Nephron (organoid): ENCODE measurements around the gene POP7.

Experiments used
- H3K27ac Mint-ChIP-seq, 3 experiments: 2 replicates each; pipeline ENCODE4 v1.8.0; 2020; ENCODE audit warnings: mixed read lengths in 3 of 3, mild to moderate bottlenecking in 2 of 3, moderate library complexity in 1 of 3
- H3K27me3 Mint-ChIP-seq: 2 replicates; pipeline ENCODE4 v1.8.0; 2021; ENCODE audit warnings: low read depth, mild to moderate bottlenecking, moderate library complexity, mixed read lengths
- H3K36me3 Mint-ChIP-seq: 2 replicates; pipeline ENCODE4 v1.8.0; 2020; ENCODE audit warnings: low read depth, mixed read lengths
- H3K4me1 Mint-ChIP-seq: 2 replicates; pipeline ENCODE4 v1.8.0; 2020; ENCODE audit warnings: mixed read lengths
- H3K4me3 Mint-ChIP-seq, 3 experiments: 2 replicates each; pipeline ENCODE4 v1.8.0; 2020; ENCODE audit warnings: mild to moderate bottlenecking in 3 of 3, mixed read lengths in 3 of 3, moderate library complexity in 2 of 3
- H3K9me3 Mint-ChIP-seq: 2 replicates; pipeline ENCODE4 v1.8.0; 2020; ENCODE audit warnings: mixed read lengths
- TF ChIP-seq, protein P1 (sequence below), 3 experiments: fragments of 200-600 bp; sonication (generic); IDR thresholded peaks; one replicate each; pipeline ENCODE4 v1.5.0; 2021; ENCODE audit warnings: antibody characterized with exemption in 3 of 3; ENCODE audit not compliant: unreplicated experiment in 3 of 3

Gene POP7

DNA sequence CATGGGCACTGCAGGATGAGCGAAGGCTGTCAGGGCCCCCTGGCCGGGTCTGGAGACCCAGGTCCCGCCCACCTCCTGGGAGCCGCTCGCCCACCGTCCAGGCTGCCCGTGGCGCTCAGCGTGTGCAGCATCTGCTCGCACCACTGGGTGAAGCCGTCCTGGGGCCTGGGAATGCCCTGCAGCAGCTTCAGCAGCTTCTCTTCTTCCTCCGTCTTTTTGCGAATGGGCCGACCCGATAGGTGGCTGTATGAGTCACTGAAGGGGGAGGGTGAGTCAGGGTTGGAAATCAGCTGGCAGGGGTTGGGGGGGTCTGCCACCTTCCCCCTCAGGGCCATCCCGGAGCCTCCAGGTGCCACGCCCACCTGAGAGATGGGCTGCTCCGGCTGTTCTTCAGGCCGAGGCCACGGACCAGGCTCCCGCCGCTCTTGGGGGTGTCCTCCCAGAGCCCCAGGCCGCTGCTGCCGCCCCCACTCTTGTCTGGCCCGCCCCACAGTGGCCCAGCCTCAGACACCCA lies 23.6 kb upstream of the POP7 start:
- H3K9me3 Mint-ChIP-seq = no peaks in the 10 kb centered on the region
- peaks cover 43% of the 10 kb centered on the region for H3K36me3 Mint-ChIP-seq
- H3K27ac Mint-ChIP-seq = no peak overlapping the region
- no peak overlapping the region for H3K4me3 Mint-ChIP-seq
- TF ChIP-seq, protein P1, sequence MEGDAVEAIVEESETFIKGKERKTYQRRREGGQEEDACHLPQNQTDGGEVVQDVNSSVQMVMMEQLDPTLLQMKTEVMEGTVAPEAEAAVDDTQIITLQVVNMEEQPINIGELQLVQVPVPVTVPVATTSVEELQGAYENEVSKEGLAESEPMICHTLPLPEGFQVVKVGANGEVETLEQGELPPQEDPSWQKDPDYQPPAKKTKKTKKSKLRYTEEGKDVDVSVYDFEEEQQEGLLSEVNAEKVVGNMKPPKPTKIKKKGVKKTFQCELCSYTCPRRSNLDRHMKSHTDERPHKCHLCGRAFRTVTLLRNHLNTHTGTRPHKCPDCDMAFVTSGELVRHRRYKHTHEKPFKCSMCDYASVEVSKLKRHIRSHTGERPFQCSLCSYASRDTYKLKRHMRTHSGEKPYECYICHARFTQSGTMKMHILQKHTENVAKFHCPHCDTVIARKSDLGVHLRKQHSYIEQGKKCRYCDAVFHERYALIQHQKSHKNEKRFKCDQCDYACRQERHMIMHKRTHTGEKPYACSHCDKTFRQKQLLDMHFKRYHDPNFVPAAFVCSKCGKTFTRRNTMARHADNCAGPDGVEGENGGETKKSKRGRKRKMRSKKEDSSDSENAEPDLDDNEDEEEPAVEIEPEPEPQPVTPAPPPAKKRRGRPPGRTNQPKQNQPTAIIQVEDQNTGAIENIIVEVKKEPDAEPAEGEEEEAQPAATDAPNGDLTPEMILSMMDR (IDR thresholded peaks at IDR 0.05; ENCODE audit: unreplicated experiment in 3 of 3) = no peak
- peaks cover 5% of the 10 kb centered on the region for H3K4me1 Mint-ChIP-seq
- no peaks in the 10 kb centered on the region for H3K27me3 Mint-ChIP-seq

DNA sequence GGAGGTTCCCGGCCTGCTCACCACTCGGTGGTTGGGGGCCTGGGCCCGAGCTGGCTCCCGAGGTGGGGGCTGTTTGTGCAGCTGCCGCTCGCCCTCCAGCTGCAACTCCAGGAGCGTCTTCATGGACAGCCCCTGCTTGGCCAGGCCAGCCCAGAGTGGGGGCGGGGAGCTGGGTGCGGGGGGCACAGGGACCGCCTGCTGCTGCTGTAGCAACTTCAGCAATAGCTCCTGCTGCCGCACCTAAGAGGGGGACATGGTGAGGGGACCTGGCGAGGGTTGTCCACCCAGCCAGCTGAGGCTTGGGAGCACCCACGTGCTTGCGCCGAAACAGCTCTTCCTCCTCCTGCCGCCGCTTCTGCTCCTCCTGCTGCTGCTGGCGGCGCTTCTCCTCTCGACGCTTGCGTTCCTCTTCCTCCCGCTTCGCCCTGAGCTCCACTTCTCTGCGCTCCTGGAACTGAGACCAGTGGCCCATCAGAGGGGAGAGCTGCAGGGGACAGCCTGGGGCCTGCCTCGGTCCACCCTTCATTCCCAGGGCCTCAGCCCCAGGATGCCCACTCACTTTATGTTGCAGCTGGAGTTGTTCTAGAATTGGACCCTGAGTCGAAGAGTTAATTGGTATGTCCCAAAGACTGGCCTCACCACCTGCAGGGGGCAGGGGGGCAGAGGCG lies 22.8 kb upstream of the POP7 start:
- Mint-ChIP-seq H3K36me3 (peaks cover 39% of the 10 kb centered on the region), H3K9me3 (no peaks in the 10 kb centered on the region), H3K27ac (no peak overlapping the region), H3K4me1 (peaks cover 5% of the 10 kb centered on the region), H3K4me3 (no peak overlapping the region), H3K27me3 (no peaks in the 10 kb centered on the region)
- TF ChIP-seq, protein P1 (IDR thresholded peaks at IDR 0.05; ENCODE audit: unreplicated experiment in 3 of 3) = no peak

DNA sequence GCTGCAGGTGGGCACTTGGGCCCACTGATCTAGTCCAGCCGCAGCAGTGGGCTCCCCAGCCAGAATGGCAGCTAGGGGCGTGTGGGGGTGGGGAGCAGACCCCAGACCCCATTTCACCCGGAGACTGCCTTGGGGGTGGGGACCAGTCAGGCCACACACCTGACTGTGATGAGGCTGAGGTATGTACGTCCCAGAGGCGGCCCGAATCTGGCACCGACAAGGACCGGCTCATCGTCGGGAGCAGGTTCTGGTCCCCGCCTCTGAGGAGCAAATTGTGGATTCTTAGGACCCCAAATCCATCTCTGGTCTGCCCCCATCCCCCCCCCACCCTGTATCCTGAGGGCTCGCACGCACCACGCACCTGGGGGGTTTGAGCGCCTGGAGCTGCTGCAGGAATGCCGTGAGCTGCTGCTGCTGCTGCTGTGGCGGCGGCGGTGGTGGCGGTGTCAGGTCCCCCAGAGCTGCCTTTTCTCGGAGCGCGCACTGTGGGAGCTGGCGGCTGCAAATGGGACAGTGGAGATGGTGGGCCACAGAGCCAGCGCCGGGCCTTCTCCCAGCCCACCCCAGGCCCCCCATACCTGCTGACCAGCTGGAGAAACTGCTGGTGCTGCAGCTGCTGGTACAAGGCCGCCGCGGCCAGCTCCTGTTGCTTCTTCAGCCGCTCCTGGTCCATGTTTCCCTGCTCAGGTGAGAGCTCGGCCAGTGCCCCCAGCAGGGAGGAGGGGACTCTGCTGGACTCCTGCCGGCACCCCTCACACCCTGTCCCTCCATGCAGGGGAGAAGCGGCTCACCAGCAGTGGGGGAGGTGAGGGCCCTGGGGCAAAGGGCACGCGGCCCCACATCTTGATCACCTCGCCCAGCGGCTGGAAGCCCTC lies 22.0 kb upstream of the POP7 start:
- Mint-ChIP-seq H3K27me3 (no peaks in the 10 kb centered on the region), H3K4me1 (peaks cover 9% of the 10 kb centered on the region), H3K27ac (no peak overlapping the region), H3K36me3 (peaks cover 40% of the 10 kb centered on the region), H3K4me3 (no peak overlapping the region), H3K9me3 (no peaks in the 10 kb centered on the region)
- TF ChIP-seq, protein P1 (IDR thresholded peaks at IDR 0.05; ENCODE audit: unreplicated experiment in 3 of 3) = no peak

DNA sequence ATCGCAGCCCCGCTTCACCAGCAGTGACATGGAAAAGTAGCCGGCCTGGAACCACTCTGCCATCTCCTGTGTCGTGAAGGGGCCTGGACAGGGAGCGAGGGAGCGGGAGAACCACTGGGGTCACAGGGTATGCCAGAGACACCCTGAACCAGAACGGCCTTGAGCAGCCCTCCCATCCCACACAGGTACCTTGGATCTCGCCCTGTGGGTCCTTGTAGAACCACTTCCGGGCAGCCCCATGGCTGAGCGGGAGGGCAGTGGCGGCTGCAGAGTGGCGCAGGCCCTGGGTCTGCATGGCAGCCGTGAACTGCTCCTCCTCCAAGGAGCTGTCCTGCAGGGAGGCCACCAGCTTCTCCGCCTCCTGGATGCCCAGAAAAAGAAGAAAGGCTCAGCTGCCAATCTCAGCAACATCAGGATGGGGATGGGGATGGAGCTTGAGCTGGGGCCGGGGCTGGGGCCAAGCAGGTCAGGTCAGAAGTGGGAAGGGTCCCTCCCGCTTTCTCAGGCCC lies 21.3 kb upstream of the POP7 start:
- TF ChIP-seq, protein P1 (IDR thresholded peaks at IDR 0.05; ENCODE audit: unreplicated experiment in 3 of 3) = no peak
- H3K4me3 Mint-ChIP-seq = no peak overlapping the region
- H3K9me3 Mint-ChIP-seq = no peaks in the 10 kb centered on the region
- H3K4me1 Mint-ChIP-seq = peaks cover 13% of the 10 kb centered on the region
- peaks cover 39% of the 10 kb centered on the region for H3K36me3 Mint-ChIP-seq
- no peak overlapping the region for H3K27ac Mint-ChIP-seq
- H3K27me3 Mint-ChIP-seq = no peaks in the 10 kb centered on the region

DNA sequence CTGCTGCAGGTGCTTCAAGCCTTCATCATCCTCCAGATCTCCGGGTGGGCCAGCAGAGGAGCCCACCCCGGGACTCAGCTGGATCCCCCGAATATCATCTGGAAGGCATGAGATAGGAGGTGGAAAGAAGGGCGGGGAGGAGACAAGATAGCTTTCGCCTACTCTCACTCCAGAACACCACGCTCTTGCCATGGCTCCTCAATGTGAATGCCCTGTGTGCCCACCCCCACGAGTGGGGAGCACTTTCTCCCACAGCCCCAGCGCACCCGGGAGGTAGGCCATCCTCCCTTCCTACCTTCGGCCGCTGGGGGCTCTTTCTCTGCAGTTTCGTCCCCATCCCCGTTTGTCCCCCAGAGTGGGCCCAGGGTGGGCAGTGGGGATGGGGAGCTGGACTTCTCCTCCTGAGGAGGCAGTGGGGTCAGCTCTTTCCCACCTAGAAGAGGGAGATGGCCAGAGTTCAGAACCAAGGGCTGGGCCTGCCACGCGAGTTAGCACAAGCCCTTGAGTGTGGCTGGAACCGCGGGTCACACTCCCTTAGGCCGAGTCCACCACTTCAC lies 20.8 kb upstream of the POP7 start:
- no peak overlapping the region for H3K4me3 Mint-ChIP-seq
- TF ChIP-seq, protein P1 (IDR thresholded peaks at IDR 0.05; ENCODE audit: unreplicated experiment in 3 of 3) = no peak
- H3K36me3 Mint-ChIP-seq = peaks cover 38% of the 10 kb centered on the region
- H3K4me1 Mint-ChIP-seq = peaks cover 16% of the 10 kb centered on the region
- H3K9me3 Mint-ChIP-seq = no peaks in the 10 kb centered on the region
- H3K27me3 Mint-ChIP-seq = no peaks in the 10 kb centered on the region
- no peak overlapping the region for H3K27ac Mint-ChIP-seq
